Measurements from ENCODE around the gene APH1B.
"Not testable (repeated sequence)": the region's sequence is repeated elsewhere in the genome, so short reads cannot be mapped to it uniquely, and the experiment has no call there.

APH1B gene
- 10.9 to 18.2 reads per million in 2 donors for total RNA-seq

GRCh38 chr15:63277038-63277892, at the start of gene APH1B:
Gene APH1B (plus strand): TSS chr15:63277605. CDS start chr15:63277624, 19 bp downstream.
- peak; percentile 48 to 83 (median 78) for DNase-seq

GRCh38 chr15:63227689-63228088, 49.7 kb upstream of the APH1B start:
- DNase-seq, result no peak

- DNase-seq, result no peak
Measured at GRCh38 chr15:63231206-63231605, 46.2 kb upstream of the APH1B start.

GRCh38 chr15:63231706-63232105, 45.7 kb upstream of the APH1B start:
- peak in 1 of 5 experiments; percentile 55 for DNase-seq

GRCh38 chr15:63232405-63232804, 45.0 kb upstream of the APH1B start:
- DNase-seq, result peak in 2 of 5 experiments; percentile 22 to 75

- no peak for DNase-seq
Measured at GRCh38 chr15:63232943-63233342, 44.5 kb upstream of the APH1B start.

- DNase-seq, result no peak
Measured at GRCh38 chr15:63233667-63234423, 43.6 kb upstream of the APH1B start.

- DNase-seq, result no peak
Measured at GRCh38 chr15:63234451-63234870, 42.9 kb upstream of the APH1B start.

- no peak for DNase-seq
Measured at GRCh38 chr15:63236272-63236671, 41.1 kb upstream of the APH1B start.

- not testable (repeated sequence) for DNase-seq
Measured at GRCh38 chr15:63237086-63237485, 40.3 kb upstream of the APH1B start.

- peak in 1 of 5 experiments; percentile 29 for DNase-seq
Measured at GRCh38 chr15:63238171-63238570, 39.2 kb upstream of the APH1B start.

- DNase-seq, result peak in 1 of 5 experiments; percentile 84
Measured at GRCh38 chr15:63238796-63239195, 38.6 kb upstream of the APH1B start.

- no peak for DNase-seq
Measured at GRCh38 chr15:63240109-63240508, 37.3 kb upstream of the APH1B start.

- no peak for DNase-seq
Measured at GRCh38 chr15:63241316-63241715, 36.1 kb upstream of the APH1B start.

GRCh38 chr15:63243101-63243500, 34.3 kb upstream of the APH1B start:
- no peak for DNase-seq

GRCh38 chr15:63243776-63244175, 33.6 kb upstream of the APH1B start:
- DNase-seq, result peak in 1 of 5 experiments; percentile 17

- DNase-seq, result no peak
Measured at GRCh38 chr15:63244399-63244798, 33.0 kb upstream of the APH1B start.

- peak in 3 of 5 experiments; percentile 28 to 69 (median 38) for DNase-seq
Measured at GRCh38 chr15:63244976-63245645, 32.3 kb upstream of the APH1B start.

GRCh38 chr15:63246691-63247469, 30.5 kb upstream of the APH1B start:
- no peak for DNase-seq

GRCh38 chr15:63250312-63250965, 27.0 kb upstream of the APH1B start:
- DNase-seq, result no peak

- no peak for DNase-seq
Measured at GRCh38 chr15:63251701-63252100, 25.7 kb upstream of the APH1B start.

GRCh38 chr15:63252292-63252691, 25.1 kb upstream of the APH1B start:
- no peak for DNase-seq
